Right lobe of liver (tissue), 4 donors: Measurements from ENCODE around the gene BICD2.

Source experiments
- POLR2A ChIP-seq: fragments of 450-650 bp; IDR thresholded peaks from one replicate; pipeline ENCODE4 v1.6.1; 2017; ENCODE audit warnings: antibody characterized with exemption, mild to moderate bottlenecking
- TF ChIP-seq, protein P1 (sequence below), 4 donors: fragments of 200-600 bp in 3 of 4; fragments of 450-650 bp in 1 of 4; IDR thresholded peaks; one replicate each; pipeline versions ENCODE4 v1.5.1 to v1.8.0; 2016 to 2022; ENCODE audit warnings: antibody characterized with exemption in 4 of 4, mild to moderate bottlenecking in 2 of 4
- donor health status: DM: no; HTN: no; CAD: no.
- donor health status: DM: no; HTN: no; CAD: no.
- donor health status: DM: no; HTN: yes; CAD: no.

GRCh38 chr9:92767066-92768054 is 2.7 kb upstream of the BICD2 start:
- TF ChIP-seq POLR2A = no peak
- TF ChIP-seq, protein P1, sequence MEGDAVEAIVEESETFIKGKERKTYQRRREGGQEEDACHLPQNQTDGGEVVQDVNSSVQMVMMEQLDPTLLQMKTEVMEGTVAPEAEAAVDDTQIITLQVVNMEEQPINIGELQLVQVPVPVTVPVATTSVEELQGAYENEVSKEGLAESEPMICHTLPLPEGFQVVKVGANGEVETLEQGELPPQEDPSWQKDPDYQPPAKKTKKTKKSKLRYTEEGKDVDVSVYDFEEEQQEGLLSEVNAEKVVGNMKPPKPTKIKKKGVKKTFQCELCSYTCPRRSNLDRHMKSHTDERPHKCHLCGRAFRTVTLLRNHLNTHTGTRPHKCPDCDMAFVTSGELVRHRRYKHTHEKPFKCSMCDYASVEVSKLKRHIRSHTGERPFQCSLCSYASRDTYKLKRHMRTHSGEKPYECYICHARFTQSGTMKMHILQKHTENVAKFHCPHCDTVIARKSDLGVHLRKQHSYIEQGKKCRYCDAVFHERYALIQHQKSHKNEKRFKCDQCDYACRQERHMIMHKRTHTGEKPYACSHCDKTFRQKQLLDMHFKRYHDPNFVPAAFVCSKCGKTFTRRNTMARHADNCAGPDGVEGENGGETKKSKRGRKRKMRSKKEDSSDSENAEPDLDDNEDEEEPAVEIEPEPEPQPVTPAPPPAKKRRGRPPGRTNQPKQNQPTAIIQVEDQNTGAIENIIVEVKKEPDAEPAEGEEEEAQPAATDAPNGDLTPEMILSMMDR (IDR thresholded peaks at IDR 0.05) = no peak
